ENCODE measurements around the gene ELMOD1.

ELMOD1 gene

GRCh38 chr11:107619926-107620325, 29.0 kb downstream of the ELMOD1 start:
- no peak for TF ChIP-seq CTCF (IDR thresholded peaks at IDR 0.05; ENCODE audit: extremely low read depth, missing control alignments)
- DNase-seq (ENCODE audit: low spot score) = no peak

- no peak for TF ChIP-seq CTCF (IDR thresholded peaks at IDR 0.05; ENCODE audit: extremely low read depth, missing control alignments)
- no peak for DNase-seq (ENCODE audit: low spot score)
Observed at GRCh38 chr11:107621081-107621480, 30.1 kb downstream of the ELMOD1 start.

- DNase-seq (ENCODE audit: low spot score) = no peak
- no peak for TF ChIP-seq CTCF (IDR thresholded peaks at IDR 0.05; ENCODE audit: extremely low read depth, missing control alignments)
Observed at GRCh38 chr11:107623183-107623582, 32.2 kb downstream of the ELMOD1 start.

- no peak for TF ChIP-seq CTCF (IDR thresholded peaks at IDR 0.05; ENCODE audit: extremely low read depth, missing control alignments)
- no peak for DNase-seq (ENCODE audit: low spot score)
Observed at GRCh38 chr11:107624983-107625684, 34.2 kb downstream of the ELMOD1 start.

GRCh38 chr11:107625685-107625989, 34.7 kb downstream of the ELMOD1 start:
- DNase-seq (ENCODE audit: low spot score) = no peak
- TF ChIP-seq CTCF (IDR thresholded peaks at IDR 0.05; ENCODE audit: extremely low read depth, missing control alignments) = no peak

- DNase-seq (ENCODE audit: low spot score) = no peak
- TF ChIP-seq CTCF (IDR thresholded peaks at IDR 0.05; ENCODE audit: extremely low read depth, missing control alignments) = no peak
Observed at GRCh38 chr11:107631043-107631442, 40.1 kb downstream of the ELMOD1 start.

- no peak for DNase-seq (ENCODE audit: low spot score)
- TF ChIP-seq CTCF (IDR thresholded peaks at IDR 0.05; ENCODE audit: extremely low read depth, missing control alignments) = no peak
Observed at GRCh38 chr11:107631931-107632330, 41.0 kb downstream of the ELMOD1 start.
